Upper lobe of right lung (tissue), 1 donor: ENCODE measurements around the gene DCAF7. TPM values are rescaled to one million over a fixed set of nuclear protein-coding genes. Genes with fewer than 3 reads are reported as not detected.

Source experiments
- ATAC-seq: fragments of 200-7000 bp; cut with Tn5 transposase; one replicate; pipeline ENCODE4 v1.9.1; 2020; ENCODE audit warnings: mild to moderate bottlenecking, moderate library complexity
- DNase-seq: peaks from one replicate; pipeline ENCODE4 v3.0.0-alpha.2; 2020
- H3K27ac ChIP-seq: fragments of 200-600 bp; one replicate; pipeline ENCODE4 v1.8.0; 2022
- H3K27me3 ChIP-seq: fragments of 200-600 bp; one replicate; pipeline ENCODE4 v1.8.0; 2022; ENCODE audit warnings: mild to moderate bottlenecking
- H3K36me3 ChIP-seq: fragments of 200-600 bp; one replicate; pipeline ENCODE4 v1.8.0; 2022
- H3K4me1 ChIP-seq: fragments of 200-600 bp; one replicate; pipeline ENCODE4 v1.8.0; 2022
- H3K4me3 ChIP-seq: fragments of 200-600 bp; one replicate; pipeline ENCODE4 v1.8.0; 2022; ENCODE audit warnings: mild to moderate bottlenecking
- H3K9me3 ChIP-seq: fragments of 200-600 bp; one replicate; pipeline ENCODE4 v1.8.0; 2022
- intact Hi-C: fragments of 100-400 bp; cut with DNase I; formaldehyde crosslinking; loops from one replicate; pipeline ENCODE4 v1.11.0; 2022
- total RNA-seq: library from RNA; stranded (reverse); fragmentation: NEBNext Ultra II Directional; extraction: Animal tissue kit (Norgen Biotek cat#: 25700); gene quantifications from one replicate; pipeline ENCODE4 v1.2.1, GENCODE V29; 2021
- TF ChIP-seq, protein P1 (sequence below): fragments of 200-600 bp; IDR thresholded peaks from one replicate; pipeline ENCODE4 v1.8.0; 2022; ENCODE audit warnings: antibody characterized with exemption
- donor health status: DM: no; HTN: yes; CAD: no; lungs with severe emphysema.

Gene DCAF7
- total RNA-seq, 1 donor from 2014 or later = 79.9 TPM

DNA sequence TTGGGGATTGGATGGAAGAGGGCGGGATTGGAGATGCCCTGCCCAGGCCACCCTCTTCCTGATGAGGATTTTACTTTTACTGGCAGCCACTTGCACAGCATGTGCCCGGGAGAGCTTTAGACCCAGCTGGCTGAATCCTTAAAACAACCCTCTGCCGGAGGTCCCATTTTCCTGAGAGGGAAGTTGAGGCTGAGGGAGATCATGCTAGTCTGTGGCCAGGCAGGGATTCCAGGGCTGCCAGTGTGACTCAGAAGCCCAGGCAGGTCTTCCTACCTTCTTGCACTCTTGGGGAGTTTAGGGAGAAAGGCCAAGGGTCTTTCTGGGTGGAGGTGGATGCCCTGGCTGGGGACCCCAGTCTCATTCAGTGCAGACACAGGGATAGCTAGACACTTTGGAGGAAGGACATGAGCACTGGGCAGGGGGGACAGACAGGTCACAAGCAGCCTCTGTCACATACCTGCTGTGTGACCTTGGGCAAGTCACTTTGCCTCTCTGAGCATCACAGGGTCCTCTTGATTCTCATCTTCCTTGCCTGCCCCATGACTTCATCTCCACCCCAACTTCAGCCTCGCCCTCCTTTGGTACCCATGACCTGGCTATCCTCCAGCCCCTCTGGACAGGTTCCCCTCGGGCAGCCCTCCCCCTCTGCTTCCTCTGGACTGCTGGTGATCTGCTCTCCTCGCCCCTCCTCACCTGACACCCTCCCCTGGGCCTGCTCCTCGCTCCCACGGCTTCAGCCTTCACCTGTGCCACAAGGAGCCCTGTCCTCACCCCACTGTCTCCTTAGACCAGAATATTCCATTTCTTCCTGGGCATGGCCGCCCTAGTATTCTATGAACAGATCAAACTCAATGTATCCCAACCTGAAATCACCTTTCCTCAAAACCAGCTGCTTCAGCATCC is 11.3 kb upstream of the DCAF7 start:
- no peak overlapping the region for H3K27ac ChIP-seq
- intact Hi-C loops = no loop called here
- no peak overlapping the region for H3K4me3 ChIP-seq
- peaks cover 42% of the 10 kb centered on the region for H3K27me3 ChIP-seq
- peak; percentile 46 for DNase-seq
- H3K36me3 ChIP-seq = no peaks in the 10 kb centered on the region
- ATAC-seq = no peak
- TF ChIP-seq, protein P1, sequence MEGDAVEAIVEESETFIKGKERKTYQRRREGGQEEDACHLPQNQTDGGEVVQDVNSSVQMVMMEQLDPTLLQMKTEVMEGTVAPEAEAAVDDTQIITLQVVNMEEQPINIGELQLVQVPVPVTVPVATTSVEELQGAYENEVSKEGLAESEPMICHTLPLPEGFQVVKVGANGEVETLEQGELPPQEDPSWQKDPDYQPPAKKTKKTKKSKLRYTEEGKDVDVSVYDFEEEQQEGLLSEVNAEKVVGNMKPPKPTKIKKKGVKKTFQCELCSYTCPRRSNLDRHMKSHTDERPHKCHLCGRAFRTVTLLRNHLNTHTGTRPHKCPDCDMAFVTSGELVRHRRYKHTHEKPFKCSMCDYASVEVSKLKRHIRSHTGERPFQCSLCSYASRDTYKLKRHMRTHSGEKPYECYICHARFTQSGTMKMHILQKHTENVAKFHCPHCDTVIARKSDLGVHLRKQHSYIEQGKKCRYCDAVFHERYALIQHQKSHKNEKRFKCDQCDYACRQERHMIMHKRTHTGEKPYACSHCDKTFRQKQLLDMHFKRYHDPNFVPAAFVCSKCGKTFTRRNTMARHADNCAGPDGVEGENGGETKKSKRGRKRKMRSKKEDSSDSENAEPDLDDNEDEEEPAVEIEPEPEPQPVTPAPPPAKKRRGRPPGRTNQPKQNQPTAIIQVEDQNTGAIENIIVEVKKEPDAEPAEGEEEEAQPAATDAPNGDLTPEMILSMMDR = no peak
- H3K9me3 ChIP-seq = no peaks in the 10 kb centered on the region
- H3K4me1 ChIP-seq = peaks cover 6% of the 10 kb centered on the region

DNA sequence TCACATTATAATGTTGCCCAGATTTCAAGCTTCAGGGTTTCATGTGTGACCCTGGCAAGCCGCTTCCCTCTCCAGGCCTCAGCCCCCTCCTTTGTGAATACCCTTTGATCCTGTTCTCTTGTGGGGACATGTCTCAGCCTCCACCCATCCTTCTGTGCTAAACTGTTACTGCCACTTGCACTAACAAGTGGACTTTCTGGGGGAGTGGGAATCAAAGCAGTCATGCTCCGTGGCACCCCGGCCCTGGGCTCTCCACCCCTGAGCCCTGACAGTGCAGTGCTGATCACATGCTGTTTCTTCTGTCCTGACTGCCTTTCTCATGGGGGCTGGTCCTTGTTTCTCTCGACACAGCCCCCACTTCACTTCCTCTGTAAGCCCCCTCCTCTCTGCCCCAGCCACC is 9.7 kb upstream of the DCAF7 start:
- intact Hi-C loops = no loop called here
- Histone ChIP-seq H3K36me3 (no peaks in the 10 kb centered on the region), H3K9me3 (no peaks in the 10 kb centered on the region), H3K4me1 (peaks cover 6% of the 10 kb centered on the region), H3K4me3 (no peak overlapping the region), H3K27ac (no peak overlapping the region), H3K27me3 (peaks cover 42% of the 10 kb centered on the region)
- ATAC-seq (no peak), DNase-seq (peak; percentile 25)
- TF ChIP-seq, protein P1 = no peak

DNA sequence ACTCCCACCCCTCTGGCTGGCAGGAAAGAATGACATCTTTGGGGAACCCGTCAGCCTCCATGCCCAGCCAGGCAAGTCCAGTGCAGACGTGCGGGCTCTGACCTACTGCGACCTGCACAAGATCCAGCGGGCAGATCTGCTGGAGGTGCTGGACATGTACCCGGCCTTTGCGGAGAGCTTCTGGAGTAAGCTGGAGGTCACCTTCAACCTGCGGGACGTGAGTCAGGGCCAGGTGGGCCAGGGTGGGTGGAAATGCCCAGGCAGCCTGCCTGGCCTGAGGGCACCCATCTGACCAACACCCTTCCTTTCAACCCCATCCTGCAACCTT is 8.1 kb upstream of the DCAF7 start:
- H3K27me3 ChIP-seq = peaks cover 34% of the 10 kb centered on the region
- ATAC-seq (no peak), DNase-seq (no peak)
- H3K4me3 ChIP-seq = no peak overlapping the region
- no peaks in the 10 kb centered on the region for H3K9me3 ChIP-seq
- TF ChIP-seq, protein P1 = no peak
- no peak overlapping the region for H3K27ac ChIP-seq
- H3K36me3 ChIP-seq = no peaks in the 10 kb centered on the region
- intact Hi-C loops = no loop called here
- H3K4me1 ChIP-seq = peaks cover 6% of the 10 kb centered on the region

DNA sequence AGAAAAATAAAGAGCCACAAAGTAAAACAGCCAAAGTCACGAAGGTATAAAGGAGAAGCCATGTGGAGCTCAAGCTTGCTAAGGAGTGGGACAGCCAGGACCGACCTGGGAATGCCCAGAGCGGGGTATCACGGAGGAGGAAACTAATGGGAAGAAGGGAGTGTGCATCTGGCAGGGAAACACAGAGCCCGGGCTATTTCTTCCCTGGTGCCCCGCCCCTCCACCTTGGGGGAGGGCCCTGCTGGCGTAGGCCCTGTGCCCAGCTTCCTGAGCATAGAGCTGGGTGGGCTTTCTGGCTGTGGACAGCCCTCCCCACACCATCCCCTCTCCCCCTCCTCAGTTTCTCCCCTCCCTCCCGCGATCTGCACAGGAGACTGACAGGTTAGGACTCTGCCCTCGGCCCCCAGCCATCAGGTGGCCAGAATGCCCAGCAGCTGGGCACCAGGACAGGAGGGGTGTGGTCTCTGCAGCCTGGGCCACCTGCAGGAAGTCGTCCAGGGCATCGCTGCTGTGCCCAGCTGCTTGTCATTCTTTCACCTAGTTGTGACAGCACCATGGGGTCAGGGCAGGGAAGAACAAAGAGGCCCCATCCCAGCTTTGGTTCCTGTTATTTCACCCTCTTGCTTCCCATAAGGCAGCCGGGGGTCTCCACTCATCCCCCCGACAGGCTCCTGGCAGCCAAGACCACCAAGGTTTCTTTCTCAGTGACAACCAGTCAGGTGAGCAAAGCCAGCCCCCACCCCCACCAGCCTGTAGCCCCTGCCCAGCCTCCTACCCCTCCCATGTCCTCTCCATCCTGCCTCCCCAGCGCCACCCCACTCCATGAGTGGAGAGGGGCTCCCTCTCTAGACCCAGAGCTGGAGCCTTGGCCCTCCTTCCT is 7.1 kb upstream of the DCAF7 start:
- intact Hi-C loops = no loop called here
- H3K27ac ChIP-seq = no peak overlapping the region
- ATAC-seq (no peak), DNase-seq (peak; percentile 53)
- H3K9me3 ChIP-seq = no peaks in the 10 kb centered on the region
- H3K27me3 ChIP-seq = peaks cover 25% of the 10 kb centered on the region
- TF ChIP-seq, protein P1 = no peak
- H3K4me1 ChIP-seq = peaks cover 3% of the 10 kb centered on the region
- H3K4me3 ChIP-seq = no peak overlapping the region
- H3K36me3 ChIP-seq = no peaks in the 10 kb centered on the region

DNA sequence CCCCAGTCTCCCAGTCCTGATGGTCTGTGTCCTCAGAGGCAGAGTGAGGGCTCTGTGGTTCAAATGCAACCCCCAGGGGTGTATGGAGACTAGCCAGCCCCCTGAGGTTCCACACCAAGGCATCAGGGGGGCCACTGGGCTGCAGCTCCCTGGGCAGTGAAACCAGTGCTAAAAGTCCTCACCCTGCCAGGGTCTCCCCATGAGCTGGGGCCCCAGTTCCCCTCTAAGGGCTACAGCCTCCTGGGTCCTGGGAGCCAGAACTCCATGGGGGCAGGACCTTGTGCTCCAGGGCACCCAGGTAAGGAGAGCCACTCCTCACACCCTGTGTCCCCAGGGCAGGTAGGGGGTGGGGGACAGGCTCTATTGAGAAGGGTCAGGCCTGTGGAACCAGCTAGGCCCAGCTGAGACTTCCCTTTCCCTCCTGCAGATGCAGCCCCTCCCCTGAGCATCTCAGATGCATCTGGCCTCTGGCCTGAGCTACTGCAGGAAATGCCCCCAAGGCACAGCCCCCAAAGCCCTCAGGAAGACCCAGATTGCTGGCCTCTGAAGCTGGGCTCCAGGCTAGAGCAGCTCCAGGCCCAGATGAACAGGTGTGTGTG is 6.4 kb upstream of the DCAF7 start:
- Histone ChIP-seq H3K36me3 (no peaks in the 10 kb centered on the region), H3K4me3 (no peak overlapping the region), H3K27me3 (peaks cover 18% of the 10 kb centered on the region), H3K27ac (no peak overlapping the region), H3K9me3 (no peaks in the 10 kb centered on the region), H3K4me1 (no peaks in the 10 kb centered on the region)
- intact Hi-C loops = no loop called here
- ATAC-seq (no peak), DNase-seq (peak; percentile 46)
- TF ChIP-seq, protein P1 = no peak
